Panc1 (cell line): ENCODE measurements around the gene PCDHB15.
"Not testable (repeated sequence)": the region's sequence is repeated elsewhere in the genome, so short reads cannot be mapped to it uniquely, and the experiment has no call there.

ENCODE experiments used
- POLR2AphosphoS5 ChIP-seq: IDR thresholded peaks from 2 replicates; pipeline ENCODE4 v1.6.1; 2012; ENCODE audit warnings: mild to moderate bottlenecking, low read depth, low read length, moderate library complexity
- SIN3A ChIP-seq: IDR thresholded peaks from 2 replicates; pipeline ENCODE4 v1.6.1; 2012; ENCODE audit warnings: low read depth, mild to moderate bottlenecking, low read length, moderate library complexity, borderline replicate concordance; ENCODE audit not compliant: insufficient read depth
- TCF7L2 ChIP-seq: IDR thresholded peaks from 2 replicates; pipeline ENCODE4 v1.6.1; 2011; ENCODE audit warnings: mild to moderate bottlenecking, low read depth, low read length, inconsistent platforms
- TF ChIP-seq, protein P1 (sequence below): fragments of 450-650 bp; IDR thresholded peaks from 2 replicates; pipeline ENCODE4 v1.5.1; 2017; ENCODE audit warnings: mild to moderate bottlenecking
- TF ChIP-seq, protein P2 (sequence below), 2 experiments: IDR thresholded peaks; 2 replicates each; pipeline ENCODE4 v1.6.1; 2011 to 2012; ENCODE audit warnings: low read depth in 2 of 2, control low read depth in 1 of 2, low read length in 1 of 2, mild to moderate bottlenecking in 1 of 2, moderate library complexity in 1 of 2; ENCODE audit not compliant: insufficient read depth in 1 of 2

DNA sequence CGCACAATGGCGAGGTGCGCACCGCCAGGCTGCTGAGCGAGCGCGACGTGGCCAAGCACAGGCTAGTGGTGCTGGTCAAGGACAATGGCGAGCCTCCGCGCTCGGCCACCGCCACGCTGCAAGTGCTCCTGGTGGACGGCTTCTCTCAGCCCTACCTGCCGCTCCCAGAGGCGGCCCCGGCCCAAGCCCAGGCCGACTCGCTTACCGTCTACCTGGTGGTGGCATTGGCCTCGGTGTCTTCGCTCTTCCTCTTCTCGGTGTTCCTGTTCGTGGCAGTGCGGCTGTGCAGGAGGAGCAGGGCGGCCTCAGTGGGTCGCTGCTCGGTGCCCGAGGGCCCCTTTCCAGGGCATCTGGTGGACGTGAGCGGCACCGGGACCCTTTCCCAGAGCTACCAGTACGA lies 2.2 kb downstream of the PCDHB15 start:
- TF ChIP-seq, protein P1, sequence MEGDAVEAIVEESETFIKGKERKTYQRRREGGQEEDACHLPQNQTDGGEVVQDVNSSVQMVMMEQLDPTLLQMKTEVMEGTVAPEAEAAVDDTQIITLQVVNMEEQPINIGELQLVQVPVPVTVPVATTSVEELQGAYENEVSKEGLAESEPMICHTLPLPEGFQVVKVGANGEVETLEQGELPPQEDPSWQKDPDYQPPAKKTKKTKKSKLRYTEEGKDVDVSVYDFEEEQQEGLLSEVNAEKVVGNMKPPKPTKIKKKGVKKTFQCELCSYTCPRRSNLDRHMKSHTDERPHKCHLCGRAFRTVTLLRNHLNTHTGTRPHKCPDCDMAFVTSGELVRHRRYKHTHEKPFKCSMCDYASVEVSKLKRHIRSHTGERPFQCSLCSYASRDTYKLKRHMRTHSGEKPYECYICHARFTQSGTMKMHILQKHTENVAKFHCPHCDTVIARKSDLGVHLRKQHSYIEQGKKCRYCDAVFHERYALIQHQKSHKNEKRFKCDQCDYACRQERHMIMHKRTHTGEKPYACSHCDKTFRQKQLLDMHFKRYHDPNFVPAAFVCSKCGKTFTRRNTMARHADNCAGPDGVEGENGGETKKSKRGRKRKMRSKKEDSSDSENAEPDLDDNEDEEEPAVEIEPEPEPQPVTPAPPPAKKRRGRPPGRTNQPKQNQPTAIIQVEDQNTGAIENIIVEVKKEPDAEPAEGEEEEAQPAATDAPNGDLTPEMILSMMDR, result not testable (repeated sequence)
- TF ChIP-seq, protein P2, sequence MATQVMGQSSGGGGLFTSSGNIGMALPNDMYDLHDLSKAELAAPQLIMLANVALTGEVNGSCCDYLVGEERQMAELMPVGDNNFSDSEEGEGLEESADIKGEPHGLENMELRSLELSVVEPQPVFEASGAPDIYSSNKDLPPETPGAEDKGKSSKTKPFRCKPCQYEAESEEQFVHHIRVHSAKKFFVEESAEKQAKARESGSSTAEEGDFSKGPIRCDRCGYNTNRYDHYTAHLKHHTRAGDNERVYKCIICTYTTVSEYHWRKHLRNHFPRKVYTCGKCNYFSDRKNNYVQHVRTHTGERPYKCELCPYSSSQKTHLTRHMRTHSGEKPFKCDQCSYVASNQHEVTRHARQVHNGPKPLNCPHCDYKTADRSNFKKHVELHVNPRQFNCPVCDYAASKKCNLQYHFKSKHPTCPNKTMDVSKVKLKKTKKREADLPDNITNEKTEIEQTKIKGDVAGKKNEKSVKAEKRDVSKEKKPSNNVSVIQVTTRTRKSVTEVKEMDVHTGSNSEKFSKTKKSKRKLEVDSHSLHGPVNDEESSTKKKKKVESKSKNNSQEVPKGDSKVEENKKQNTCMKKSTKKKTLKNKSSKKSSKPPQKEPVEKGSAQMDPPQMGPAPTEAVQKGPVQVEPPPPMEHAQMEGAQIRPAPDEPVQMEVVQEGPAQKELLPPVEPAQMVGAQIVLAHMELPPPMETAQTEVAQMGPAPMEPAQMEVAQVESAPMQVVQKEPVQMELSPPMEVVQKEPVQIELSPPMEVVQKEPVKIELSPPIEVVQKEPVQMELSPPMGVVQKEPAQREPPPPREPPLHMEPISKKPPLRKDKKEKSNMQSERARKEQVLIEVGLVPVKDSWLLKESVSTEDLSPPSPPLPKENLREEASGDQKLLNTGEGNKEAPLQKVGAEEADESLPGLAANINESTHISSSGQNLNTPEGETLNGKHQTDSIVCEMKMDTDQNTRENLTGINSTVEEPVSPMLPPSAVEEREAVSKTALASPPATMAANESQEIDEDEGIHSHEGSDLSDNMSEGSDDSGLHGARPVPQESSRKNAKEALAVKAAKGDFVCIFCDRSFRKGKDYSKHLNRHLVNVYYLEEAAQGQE (IDR thresholded peaks at IDR 0.05; ENCODE audit: insufficient read depth in 1 of 2, low read depth in 2 of 2, low read length in 1 of 2), result not testable (repeated sequence)
- not testable (repeated sequence) for TF ChIP-seq TCF7L2, POLR2AphosphoS5, SIN3A
